ENCODE results near the gene KCNN3.
A peak's percentile ranks its signal among the peaks of the same experiment; 100 is the strongest.

Gene KCNN3

DNA sequence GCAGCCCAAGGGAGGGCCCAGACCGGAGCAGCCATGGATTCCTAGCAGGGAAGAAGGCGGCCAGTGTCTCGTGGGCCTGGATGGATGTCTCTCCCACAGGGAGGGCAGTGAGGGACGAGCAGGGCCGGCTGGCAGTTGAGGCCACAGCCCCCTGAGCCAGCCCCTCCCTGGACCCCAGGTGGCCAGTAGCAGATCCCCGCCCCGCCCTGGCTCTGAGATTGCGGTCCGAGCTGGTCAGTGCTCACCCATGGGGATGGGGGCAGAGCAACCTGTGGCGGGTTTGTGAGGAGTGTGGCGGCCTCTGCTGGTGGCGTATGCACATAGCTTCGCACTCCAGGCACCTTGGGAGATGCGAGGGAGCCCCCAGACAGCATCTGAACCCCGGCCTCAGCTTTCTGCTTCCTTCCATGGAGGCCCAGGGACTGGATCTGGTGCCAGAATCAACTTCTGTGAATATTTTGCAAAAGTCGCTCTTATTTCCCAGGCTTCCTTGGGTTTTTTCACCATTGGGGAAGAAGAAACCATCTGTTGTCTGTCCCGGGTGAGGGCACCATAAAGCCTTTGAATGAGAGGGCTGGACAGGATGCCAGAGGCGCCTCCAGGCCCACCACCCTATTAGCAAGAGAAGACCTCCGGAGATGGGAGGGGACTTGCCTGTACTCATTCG, 8.4 kb upstream of the KCNN3 start (continued):
- TF ChIP-seq, protein P1, sequence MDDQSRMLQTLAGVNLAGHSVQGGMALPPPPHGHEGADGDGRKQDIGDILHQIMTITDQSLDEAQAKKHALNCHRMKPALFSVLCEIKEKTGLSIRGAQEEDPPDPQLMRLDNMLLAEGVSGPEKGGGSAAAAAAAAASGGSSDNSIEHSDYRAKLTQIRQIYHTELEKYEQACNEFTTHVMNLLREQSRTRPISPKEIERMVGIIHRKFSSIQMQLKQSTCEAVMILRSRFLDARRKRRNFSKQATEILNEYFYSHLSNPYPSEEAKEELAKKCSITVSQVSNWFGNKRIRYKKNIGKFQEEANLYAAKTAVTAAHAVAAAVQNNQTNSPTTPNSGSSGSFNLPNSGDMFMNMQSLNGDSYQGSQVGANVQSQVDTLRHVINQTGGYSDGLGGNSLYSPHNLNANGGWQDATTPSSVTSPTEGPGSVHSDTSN (CRISPR knock-in tag; IDR thresholded peaks at IDR 0.05) = no peak
- TF ChIP-seq MYNN (tag by site-specific recombination; IDR thresholded peaks at IDR 0.05; ENCODE audit: borderline replicate concordance) = no peak
- TF ChIP-seq ZNF2 (tag by site-specific recombination; IDR thresholded peaks at IDR 0.05) = 0 out of 2 replicates have a peak, but pooled peaks have one; percentile 58
- TF ChIP-seq, protein P2, sequence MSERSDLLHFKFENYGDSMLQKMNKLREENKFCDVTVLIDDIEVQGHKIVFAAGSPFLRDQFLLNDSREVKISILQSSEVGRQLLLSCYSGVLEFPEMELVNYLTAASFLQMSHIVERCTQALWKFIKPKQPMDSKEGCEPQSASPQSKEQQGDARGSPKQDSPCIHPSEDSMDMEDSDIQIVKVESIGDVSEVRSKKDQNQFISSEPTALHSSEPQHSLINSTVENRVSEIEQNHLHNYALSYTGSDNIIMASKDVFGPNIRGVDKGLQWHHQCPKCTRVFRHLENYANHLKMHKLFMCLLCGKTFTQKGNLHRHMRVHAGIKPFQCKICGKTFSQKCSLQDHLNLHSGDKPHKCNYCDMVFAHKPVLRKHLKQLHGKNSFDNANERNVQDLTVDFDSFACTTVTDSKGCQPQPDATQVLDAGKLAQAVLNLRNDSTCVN (tag by site-specific recombination; optimal IDR thresholded peaks at IDR 0.05) = peak; percentile 15
- peak; percentile 51; the same call in 1 of the 2 replicates for TF ChIP-seq GLIS2 (tag by site-specific recombination; IDR thresholded peaks at IDR 0.05)
- peak; percentile 49; the same call in 1 of the 2 replicates for TF ChIP-seq ZNF660 (tag by site-specific recombination; IDR thresholded peaks at IDR 0.05)

DNA sequence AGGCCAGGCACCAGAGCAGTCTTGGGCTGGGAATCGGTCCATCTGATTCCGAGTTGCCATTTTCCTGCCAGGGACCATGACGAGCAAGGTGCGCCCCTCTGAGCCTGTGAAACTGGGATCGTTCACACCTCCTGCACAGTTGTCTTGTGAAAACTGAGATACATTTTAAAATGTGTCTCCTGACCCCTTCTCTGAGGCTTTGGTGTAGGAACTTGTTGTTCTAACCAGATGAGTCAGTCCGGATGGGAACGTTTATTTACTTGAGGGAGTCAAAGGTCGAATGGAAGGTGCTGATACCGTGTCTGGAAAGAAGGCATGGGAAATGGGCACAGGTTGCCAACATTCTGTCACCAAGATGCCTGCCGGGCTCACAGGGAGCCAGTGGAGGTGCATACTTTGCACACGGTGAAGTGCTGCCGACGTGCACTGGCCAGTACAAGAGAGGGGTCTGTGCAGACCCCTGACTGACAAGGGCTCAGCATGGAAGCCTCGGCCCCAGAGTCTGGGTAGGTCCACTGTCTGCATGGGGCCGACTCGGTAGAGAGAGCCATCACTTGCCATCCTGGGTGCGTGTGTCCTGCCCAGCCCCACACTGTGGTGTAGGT, 7.4 kb upstream of the KCNN3 start:
- H3K9me3 ChIP-seq (ENCODE audit: control insufficient read depth, insufficient read depth, low read depth, low read length) = no peaks in the 10 kb centered on the region
- ChIA-PET POLR2A (no interaction called here), CTCF (interaction anchor here (0.6 to 5.0 kb wide), 16 partner anchors 9 to 393 kb away, joined by 3 to 35 read pairs (median 5); no protein-coding TSS in a partner anchor)
- H3K4me1 ChIP-seq (ENCODE audit: control insufficient read depth, insufficient read depth, low read length) = no peaks in the 10 kb centered on the region
- H3K27ac ChIP-seq (ENCODE audit: extremely low read depth, low read depth, low read length) = no peak overlapping the region
- TF ChIP-seq, protein P3, sequence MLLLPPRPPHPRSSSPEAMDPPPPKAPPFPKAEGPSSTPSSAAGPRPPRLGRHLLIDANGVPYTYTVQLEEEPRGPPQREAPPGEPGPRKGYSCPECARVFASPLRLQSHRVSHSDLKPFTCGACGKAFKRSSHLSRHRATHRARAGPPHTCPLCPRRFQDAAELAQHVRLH (tag by site-specific recombination; IDR thresholded peaks at IDR 0.05) = no peak
- TF ChIP-seq SCRT2 (tag by site-specific recombination; IDR thresholded peaks at IDR 0.05) = 0 out of 2 replicates have a peak, but pooled peaks have one; percentile 17
- H3K4me3 ChIP-seq (ENCODE audit: low read depth, low read length) = no peak overlapping the region
- H3K36me3 ChIP-seq (ENCODE audit: control insufficient read depth in 2 of 2, insufficient read depth in 1 of 2, low read length in 2 of 2) = no peaks in the 10 kb centered on the region

DNA sequence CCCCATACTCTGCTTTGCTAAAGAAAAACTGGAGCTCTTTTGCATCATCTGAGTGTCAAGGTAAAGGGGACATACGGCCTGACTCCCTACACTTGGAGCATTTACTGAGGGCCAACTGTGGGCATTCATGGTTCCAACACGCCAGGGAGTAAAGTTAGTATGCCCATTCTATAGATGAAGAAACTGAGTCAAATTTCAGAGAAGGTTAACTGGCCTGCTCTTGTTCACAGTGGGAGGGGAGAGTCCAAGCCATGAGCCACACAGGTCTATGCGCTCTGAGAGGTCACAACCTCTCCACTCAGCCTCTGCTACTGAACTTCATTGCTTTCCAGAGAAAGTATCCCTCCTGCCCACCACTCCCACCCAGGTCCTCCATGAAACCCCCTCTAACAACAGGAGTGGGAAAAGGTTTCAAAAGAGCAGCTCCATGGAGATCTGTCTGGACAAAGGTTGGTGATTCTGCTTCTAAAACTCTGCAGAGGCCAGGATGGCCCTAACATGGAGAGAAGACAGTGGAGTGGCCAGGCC, 6.8 kb upstream of the KCNN3 start:
- no peaks in the 10 kb centered on the region for H3K36me3 ChIP-seq (ENCODE audit: control insufficient read depth in 2 of 2, insufficient read depth in 1 of 2, low read length in 2 of 2)
- no peaks in the 10 kb centered on the region for H3K4me1 ChIP-seq (ENCODE audit: control insufficient read depth, insufficient read depth, low read length)
- H3K4me3 ChIP-seq (ENCODE audit: low read depth, low read length) = no peak overlapping the region
- H3K9me3 ChIP-seq (ENCODE audit: control insufficient read depth, insufficient read depth, low read depth, low read length) = no peaks in the 10 kb centered on the region
- H3K27ac ChIP-seq (ENCODE audit: extremely low read depth, low read depth, low read length) = no peak overlapping the region
- TF ChIP-seq ZNF341 (tag by site-specific recombination; IDR thresholded peaks at IDR 0.05; ENCODE audit: low read depth) (no peak), YY1 (tag by site-specific recombination; IDR thresholded peaks at IDR 0.05) (no peak), ZNF394 (tag by site-specific recombination; IDR thresholded peaks at IDR 0.05; ENCODE audit: borderline replicate concordance) (no peak), ZNF214 (tag by site-specific recombination; IDR thresholded peaks at IDR 0.05; ENCODE audit: borderline replicate concordance) (no peak), OSR2 (tag by site-specific recombination; IDR thresholded peaks at IDR 0.05) (no peak), ZNF529 (tag by site-specific recombination; IDR thresholded peaks at IDR 0.05; ENCODE audit: insufficient replicate concordance) (no peak), ZNF433 (tag by site-specific recombination; IDR thresholded peaks at IDR 0.05; ENCODE audit: low read depth) (no peak), ZBTB8A (tag by site-specific recombination; IDR thresholded peaks at IDR 0.05) (no peak), ZSCAN16 (tag by site-specific recombination; IDR thresholded peaks at IDR 0.05) (no peak)
- TF ChIP-seq, protein P4, sequence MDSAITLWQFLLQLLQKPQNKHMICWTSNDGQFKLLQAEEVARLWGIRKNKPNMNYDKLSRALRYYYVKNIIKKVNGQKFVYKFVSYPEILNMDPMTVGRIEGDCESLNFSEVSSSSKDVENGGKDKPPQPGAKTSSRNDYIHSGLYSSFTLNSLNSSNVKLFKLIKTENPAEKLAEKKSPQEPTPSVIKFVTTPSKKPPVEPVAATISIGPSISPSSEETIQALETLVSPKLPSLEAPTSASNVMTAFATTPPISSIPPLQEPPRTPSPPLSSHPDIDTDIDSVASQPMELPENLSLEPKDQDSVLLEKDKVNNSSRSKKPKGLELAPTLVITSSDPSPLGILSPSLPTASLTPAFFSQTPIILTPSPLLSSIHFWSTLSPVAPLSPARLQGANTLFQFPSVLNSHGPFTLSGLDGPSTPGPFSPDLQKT (IDR thresholded peaks at IDR 0.05; ENCODE audit: borderline replicate concordance, low read depth, low read length) = no peak
- TF ChIP-seq, protein P5, sequence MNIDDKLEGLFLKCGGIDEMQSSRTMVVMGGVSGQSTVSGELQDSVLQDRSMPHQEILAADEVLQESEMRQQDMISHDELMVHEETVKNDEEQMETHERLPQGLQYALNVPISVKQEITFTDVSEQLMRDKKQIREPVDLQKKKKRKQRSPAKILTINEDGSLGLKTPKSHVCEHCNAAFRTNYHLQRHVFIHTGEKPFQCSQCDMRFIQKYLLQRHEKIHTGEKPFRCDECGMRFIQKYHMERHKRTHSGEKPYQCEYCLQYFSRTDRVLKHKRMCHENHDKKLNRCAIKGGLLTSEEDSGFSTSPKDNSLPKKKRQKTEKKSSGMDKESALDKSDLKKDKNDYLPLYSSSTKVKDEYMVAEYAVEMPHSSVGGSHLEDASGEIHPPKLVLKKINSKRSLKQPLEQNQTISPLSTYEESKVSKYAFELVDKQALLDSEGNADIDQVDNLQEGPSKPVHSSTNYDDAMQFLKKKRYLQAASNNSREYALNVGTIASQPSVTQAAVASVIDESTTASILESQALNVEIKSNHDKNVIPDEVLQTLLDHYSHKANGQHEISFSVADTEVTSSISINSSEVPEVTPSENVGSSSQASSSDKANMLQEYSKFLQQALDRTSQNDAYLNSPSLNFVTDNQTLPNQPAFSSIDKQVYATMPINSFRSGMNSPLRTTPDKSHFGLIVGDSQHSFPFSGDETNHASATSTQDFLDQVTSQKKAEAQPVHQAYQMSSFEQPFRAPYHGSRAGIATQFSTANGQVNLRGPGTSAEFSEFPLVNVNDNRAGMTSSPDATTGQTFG (tag by site-specific recombination; IDR thresholded peaks at IDR 0.05; ENCODE audit: borderline replicate concordance) = no peak
- ChIA-PET POLR2A (no interaction called here), CTCF (interaction anchor here (0.6 to 5.0 kb wide), 5 partner anchors 9 to 317 kb away, joined by 3 to 35 read pairs (median 5); no protein-coding TSS in a partner anchor)
